ENCODE results near the gene CHMP4A.

Gene CHMP4A

GRCh38 chr14:24198814-24199524, 14.3 kb downstream of the CHMP4A start:
- CTCF ChIA-PET, result interaction anchor here (1.1 to 1.6 kb wide), 2 partner anchors 38 to 109 kb away, joined by 4 read pairs; partner anchors contain the start of genes CIDEB and IRF9
- no peak for DNase-seq (ENCODE audit: low read depth, low spot score)
- no peak overlapping the region for H3K4me3 ChIP-seq (ENCODE audit: low read depth, low read length)
- POLR2A ChIA-PET, result no interaction called here
- no peak for TF ChIP-seq CTCF (IDR thresholded peaks at IDR 0.05; ENCODE audit: insufficient read depth, low read length, missing control alignments)

GRCh38 chr14:24197056-24197450, 16.2 kb downstream of the CHMP4A start:
- DNase-seq (ENCODE audit: low read depth, low spot score), result no peak
- ChIA-PET CTCF (interaction anchor here (1.9 to 2.2 kb wide), 2 partner anchors 36 to 139 kb away, joined by 7 to 9 read pairs; partner anchors contain the start of gene IRF9), POLR2A (no interaction called here)
- TF ChIP-seq CTCF (IDR thresholded peaks at IDR 0.05; ENCODE audit: insufficient read depth, low read length, missing control alignments), result no peak
- H3K4me3 ChIP-seq (ENCODE audit: low read depth, low read length), result peak overlapping the region; percentile 3; the same call in 1 of the 2 replicates

- no peak for DNase-seq (ENCODE audit: low read depth, low spot score)
- POLR2A ChIA-PET, result interaction anchor here (0.8 to 2.4 kb wide), 10 partner anchors 10 to 101 kb away, joined by 3 to 26 read pairs (median 4); partner anchors contain the start of genes CHMP4A, DCAF11, GMPR2 and NEDD8
- peak overlapping the region; percentile 92 for H3K4me3 ChIP-seq (ENCODE audit: low read depth, low read length)
- CTCF ChIA-PET, result interaction anchor here (1.0 to 3.4 kb wide), 7 partner anchors 10 to 138 kb away, joined by 3 to 21 read pairs (median 6); partner anchors contain the start of genes DHRS1, IRF9, MDP1 and NOP9
- no peak for TF ChIP-seq CTCF (IDR thresholded peaks at IDR 0.05; ENCODE audit: insufficient read depth, low read length, missing control alignments)
Observed at GRCh38 chr14:24196071-24197055, 16.9 kb downstream of the CHMP4A start.

- no peak for TF ChIP-seq CTCF (IDR thresholded peaks at IDR 0.05; ENCODE audit: insufficient read depth, low read length, missing control alignments)
- POLR2A ChIA-PET, result interaction anchor here (0.8 to 2.4 kb wide), 12 partner anchors 8 to 102 kb away, joined by 3 to 26 read pairs (median 4); partner anchors contain the start of genes CHMP4A, DCAF11, GMPR2 and NEDD8
- CTCF ChIA-PET, result interaction anchor here (0.7 to 3.4 kb wide), 9 partner anchors 11 to 137 kb away, joined by 3 to 21 read pairs (median 6); partner anchors contain the start of genes CIDEB, DHRS1, IRF9 and MDP1
- peak within 1 kb of the TSS; percentile 92 for H3K4me3 ChIP-seq (ENCODE audit: low read depth, low read length)
- DNase-seq (ENCODE audit: low read depth, low spot score), result peak; percentile 34
Observed at GRCh38 chr14:24195186-24196070, 17.9 kb downstream of the CHMP4A start, which contains the start of gene TM9SF1. TM9SF1 (minus strand) TSS chr14:24195441; CDS start chr14:24195019, 422 bp downstream.

- CTCF ChIA-PET, result interaction anchor here (1.1 to 3.4 kb wide), 5 partner anchors 103 to 139 kb away, joined by 3 to 21 read pairs (median 3); partner anchors contain the start of genes CIDEB, DHRS1 and NOP9
- no peak for DNase-seq (ENCODE audit: low read depth, low spot score)
- H3K4me3 ChIP-seq (ENCODE audit: low read depth, low read length), result peak overlapping the region; percentile 92
- POLR2A ChIA-PET, result interaction anchor here (0.8 to 2.4 kb wide), 3 partner anchors 8 to 18 kb away, joined by 4 to 26 read pairs (median 4); partner anchors contain the start of gene CHMP4A
- TF ChIP-seq CTCF (IDR thresholded peaks at IDR 0.05; ENCODE audit: insufficient read depth, low read length, missing control alignments), result no peak
Observed at GRCh38 chr14:24194873-24195185, 18.5 kb downstream of the CHMP4A start.
